ENCODE measurements around the gene CD34.
A peak's percentile ranks its signal among the peaks of the same experiment; 100 is the strongest.

The CD34 gene

DNA sequence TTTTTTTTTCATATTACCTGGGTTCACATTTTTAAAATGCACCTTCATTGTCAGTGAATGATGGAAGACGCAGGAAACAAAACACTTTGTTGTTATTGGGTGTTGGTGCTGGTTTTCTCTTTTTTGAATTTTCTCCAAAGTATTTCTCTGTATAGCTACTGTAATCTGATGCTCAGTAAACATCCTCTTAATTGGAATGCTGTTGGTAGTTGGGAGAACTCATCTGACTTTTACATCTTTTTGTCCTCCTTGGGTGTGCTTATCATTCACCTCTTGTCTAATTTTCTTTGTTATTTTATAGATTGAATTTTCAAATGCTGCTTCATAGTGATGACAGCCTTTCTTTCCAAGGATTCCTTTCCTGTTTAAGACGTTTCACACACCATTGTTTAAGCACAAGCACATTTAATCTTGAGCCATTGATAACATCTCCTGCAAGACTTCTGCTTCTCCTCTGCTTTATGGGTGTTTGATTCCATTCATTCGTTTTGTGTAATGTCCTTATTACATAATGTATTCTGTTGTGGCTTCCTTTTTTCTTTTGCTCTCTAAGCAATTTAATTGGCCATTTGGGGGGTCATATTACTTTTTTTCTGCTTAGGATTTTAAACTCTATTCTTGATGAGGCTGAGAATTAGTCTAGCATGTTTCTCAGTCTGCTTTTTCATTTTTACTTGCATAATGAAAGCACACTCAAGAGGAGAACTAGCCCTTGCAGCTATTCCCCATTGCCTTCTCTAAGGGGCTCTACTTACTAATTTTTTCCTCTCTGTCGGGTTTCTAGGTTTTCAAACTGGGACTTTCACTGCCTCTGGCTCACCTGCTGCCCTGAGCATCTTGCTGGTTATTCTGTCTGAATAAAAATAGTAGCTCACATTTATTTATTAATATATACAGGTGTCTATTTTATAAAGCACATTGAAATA is 42.0 kb upstream of the CD34 start:
- TF ChIP-seq, protein P1, sequence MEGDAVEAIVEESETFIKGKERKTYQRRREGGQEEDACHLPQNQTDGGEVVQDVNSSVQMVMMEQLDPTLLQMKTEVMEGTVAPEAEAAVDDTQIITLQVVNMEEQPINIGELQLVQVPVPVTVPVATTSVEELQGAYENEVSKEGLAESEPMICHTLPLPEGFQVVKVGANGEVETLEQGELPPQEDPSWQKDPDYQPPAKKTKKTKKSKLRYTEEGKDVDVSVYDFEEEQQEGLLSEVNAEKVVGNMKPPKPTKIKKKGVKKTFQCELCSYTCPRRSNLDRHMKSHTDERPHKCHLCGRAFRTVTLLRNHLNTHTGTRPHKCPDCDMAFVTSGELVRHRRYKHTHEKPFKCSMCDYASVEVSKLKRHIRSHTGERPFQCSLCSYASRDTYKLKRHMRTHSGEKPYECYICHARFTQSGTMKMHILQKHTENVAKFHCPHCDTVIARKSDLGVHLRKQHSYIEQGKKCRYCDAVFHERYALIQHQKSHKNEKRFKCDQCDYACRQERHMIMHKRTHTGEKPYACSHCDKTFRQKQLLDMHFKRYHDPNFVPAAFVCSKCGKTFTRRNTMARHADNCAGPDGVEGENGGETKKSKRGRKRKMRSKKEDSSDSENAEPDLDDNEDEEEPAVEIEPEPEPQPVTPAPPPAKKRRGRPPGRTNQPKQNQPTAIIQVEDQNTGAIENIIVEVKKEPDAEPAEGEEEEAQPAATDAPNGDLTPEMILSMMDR (IDR thresholded peaks at IDR 0.05; ENCODE audit: low read depth, low read length): no peak
- TF ChIP-seq MYC (IDR thresholded peaks at IDR 0.05; ENCODE audit: low read depth, low read length): no peak
- TF ChIP-seq MAX (IDR thresholded peaks at IDR 0.05; ENCODE audit: low read depth, low read length): no peak
- no peak for TF ChIP-seq POLR2A (IDR thresholded peaks at IDR 0.05; ENCODE audit: extremely low read depth, insufficient read length)
- peak; percentile 58 for DNase-seq (ENCODE audit: low read depth)
- H3K4me3 ChIP-seq (ENCODE audit: low read depth, low read length): no peak overlapping the region

- DNase-seq (ENCODE audit: low read depth): no peak
- no peak for TF ChIP-seq POLR2A (IDR thresholded peaks at IDR 0.05; ENCODE audit: extremely low read depth, insufficient read length)
- TF ChIP-seq, protein P1 (IDR thresholded peaks at IDR 0.05; ENCODE audit: low read depth, low read length): no peak
- no peak for TF ChIP-seq MAX (IDR thresholded peaks at IDR 0.05; ENCODE audit: low read depth, low read length)
- TF ChIP-seq MYC (IDR thresholded peaks at IDR 0.05; ENCODE audit: low read depth, low read length): no peak
Measured at GRCh38 chr1:207951652-207952051, 40.7 kb upstream of the CD34 start.

GRCh38 chr1:207950750-207951149 is 39.8 kb upstream of the CD34 start:
- TF ChIP-seq POLR2A (IDR thresholded peaks at IDR 0.05; ENCODE audit: extremely low read depth, insufficient read length) (no peak), MAX (IDR thresholded peaks at IDR 0.05; ENCODE audit: low read depth, low read length) (no peak), MYC (IDR thresholded peaks at IDR 0.05; ENCODE audit: low read depth, low read length) (no peak)
- TF ChIP-seq, protein P1 (IDR thresholded peaks at IDR 0.05; ENCODE audit: low read depth, low read length): no peak
- H3K4me3 ChIP-seq (ENCODE audit: low read depth, low read length): no peak overlapping the region
- no peak for DNase-seq (ENCODE audit: low read depth)

More at GRCh38 chr1:207951652-207952051, 40.7 kb upstream of the CD34 start:
- no peak overlapping the region for H3K4me3 ChIP-seq (ENCODE audit: low read depth, low read length)

GRCh38 chr1:207949571-207950195 is 38.8 kb upstream of the CD34 start:
- DNase-seq (ENCODE audit: low read depth): no peak
- H3K4me3 ChIP-seq (ENCODE audit: low read depth, low read length): no peak overlapping the region
- TF ChIP-seq POLR2A (IDR thresholded peaks at IDR 0.05; ENCODE audit: extremely low read depth, insufficient read length) (no peak), MAX (IDR thresholded peaks at IDR 0.05; ENCODE audit: low read depth, low read length) (no peak), MYC (IDR thresholded peaks at IDR 0.05; ENCODE audit: low read depth, low read length) (no peak)
- TF ChIP-seq, protein P1 (IDR thresholded peaks at IDR 0.05; ENCODE audit: low read depth, low read length): no peak

- DNase-seq (ENCODE audit: low read depth): no peak
- no peak overlapping the region for H3K4me3 ChIP-seq (ENCODE audit: low read depth, low read length)
- no peak for TF ChIP-seq MAX (IDR thresholded peaks at IDR 0.05; ENCODE audit: low read depth, low read length)
- TF ChIP-seq, protein P1 (IDR thresholded peaks at IDR 0.05; ENCODE audit: low read depth, low read length): no peak
- TF ChIP-seq POLR2A (IDR thresholded peaks at IDR 0.05; ENCODE audit: extremely low read depth, insufficient read length): no peak
- no peak for TF ChIP-seq MYC (IDR thresholded peaks at IDR 0.05; ENCODE audit: low read depth, low read length)
Measured at GRCh38 chr1:207948536-207949250, 37.8 kb upstream of the CD34 start.

All from NB4 (cell line).